Neuronal stem cell (in vitro differentiated cells): ENCODE results near the gene ABHD3. TPM values are rescaled to one million over a fixed set of nuclear protein-coding genes. Genes with fewer than 3 reads are reported as not detected.

Experiments used
- small RNA-seq: library from polyadenylated mRNA; stranded (forward); fragments of <200 nt; extraction: miRNeasy Mini kit (QIAGEN cat#:217004); gene quantifications from one replicate; pipeline ENCODE3, GENCODE V24; 2013; ENCODE audit not compliant: insufficient read depth

The ABHD3 gene

Small RNA genes lying within 50 kb of the gene (small RNA-seq; reads per million reads assigned to genes)
- not detected for gene MIR320C1
- gene RF00019 = not detected
- gene RF01241 = not detected
